Mucosa of stomach (tissue), 1 donor: Measurements from ENCODE around the gene BSN.
"Not testable (repeated sequence)": the region's sequence is repeated elsewhere in the genome, so short reads cannot be mapped to it uniquely, and the experiment has no call there.

ENCODE experiments used
- H3K27me3 ChIP-seq: one replicate; pipeline ENCODE4 v1.7.0; 2013; ENCODE audit warnings: mild to moderate bottlenecking, low read length; ENCODE audit not compliant: control insufficient read depth, insufficient read depth
- H3K36me3 ChIP-seq: one replicate; pipeline ENCODE4 v1.7.0; 2013; ENCODE audit warnings: low read length; ENCODE audit not compliant: control insufficient read depth, insufficient read depth
- H3K4me1 ChIP-seq: one replicate; pipeline ENCODE4 v1.7.0; 2013; ENCODE audit warnings: mild to moderate bottlenecking, low read length; ENCODE audit not compliant: control insufficient read depth, insufficient read depth
- H3K4me3 ChIP-seq: one replicate; pipeline ENCODE4 v1.7.0; 2013; ENCODE audit warnings: low read length
- H3K9ac ChIP-seq: one replicate; pipeline ENCODE4 v1.7.0; 2013; ENCODE audit warnings: mild to moderate bottlenecking, low read length, moderate library complexity
- H3K9me3 ChIP-seq: one replicate; pipeline ENCODE4 v1.7.0; 2013; ENCODE audit warnings: mild to moderate bottlenecking, low read length, moderate library complexity; ENCODE audit not compliant: control insufficient read depth
- donor health status: Pancreatic carcinoma.

Gene BSN

GRCh38 chr3:49570028-49570654 lies 15.9 kb downstream of the BSN start:
- H3K27me3 ChIP-seq = no peaks in the 10 kb centered on the region
- no peaks in the 10 kb centered on the region for H3K9me3 ChIP-seq
- H3K9ac ChIP-seq = no peak overlapping the region
- no peaks in the 10 kb centered on the region for H3K4me1 ChIP-seq
- H3K4me3 ChIP-seq = no peak overlapping the region
- H3K36me3 ChIP-seq = no peaks in the 10 kb centered on the region

GRCh38 chr3:49582177-49582576 lies 27.9 kb downstream of the BSN start:
- Histone ChIP-seq H3K27me3 (no peaks in the 10 kb centered on the region), H3K4me3 (no peak overlapping the region), H3K4me1 (no peaks in the 10 kb centered on the region), H3K36me3 (no peaks in the 10 kb centered on the region), H3K9me3 (no peaks in the 10 kb centered on the region), H3K9ac (no peak overlapping the region)

- H3K27me3 ChIP-seq, H3K9me3 ChIP-seq, H3K4me1 ChIP-seq, H3K36me3 ChIP-seq, H3K4me3 ChIP-seq, H3K9ac ChIP-seq: not testable (repeated sequence)
Measured at GRCh38 chr3:49585261-49585755, 31.0 kb downstream of the BSN start.

- Histone ChIP-seq H3K9me3 (no peaks in the 10 kb centered on the region), H3K4me1 (no peaks in the 10 kb centered on the region), H3K9ac (no peak overlapping the region), H3K36me3 (no peaks in the 10 kb centered on the region), H3K4me3 (no peak overlapping the region), H3K27me3 (no peaks in the 10 kb centered on the region)
Measured at GRCh38 chr3:49591615-49592014, 37.3 kb downstream of the BSN start.

DNA sequence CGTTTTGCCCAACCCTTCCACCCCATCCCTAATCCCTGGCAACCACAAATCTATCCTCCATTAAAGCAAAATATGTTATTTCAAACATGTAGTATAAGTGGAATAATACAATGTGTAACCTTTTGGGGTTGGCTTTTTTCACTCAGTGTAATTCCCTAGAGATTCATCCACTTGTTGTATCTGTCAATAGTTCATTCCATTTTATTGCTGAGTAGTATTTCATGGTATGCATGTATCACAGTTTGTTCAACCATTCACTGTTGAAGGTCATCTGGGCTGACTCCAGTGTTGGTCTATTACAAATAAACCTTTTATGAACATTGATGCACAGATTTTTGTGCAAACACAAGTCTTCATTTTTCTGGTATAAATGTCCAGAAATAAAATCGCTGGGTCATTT lies 38.8 kb downstream of the BSN start:
- Histone ChIP-seq H3K9me3 (no peaks in the 10 kb centered on the region), H3K36me3 (no peaks in the 10 kb centered on the region), H3K4me1 (no peaks in the 10 kb centered on the region), H3K4me3 (no peak overlapping the region), H3K9ac (no peak overlapping the region), H3K27me3 (no peaks in the 10 kb centered on the region)

- H3K9ac ChIP-seq = no peak overlapping the region
- no peaks in the 10 kb centered on the region for H3K27me3 ChIP-seq
- peaks cover 6% of the 10 kb centered on the region for H3K4me1 ChIP-seq
- no peaks in the 10 kb centered on the region for H3K9me3 ChIP-seq
- H3K36me3 ChIP-seq = no peaks in the 10 kb centered on the region
- H3K4me3 ChIP-seq = no peak overlapping the region
Measured at GRCh38 chr3:49600781-49601180, 46.5 kb downstream of the BSN start.

DNA sequence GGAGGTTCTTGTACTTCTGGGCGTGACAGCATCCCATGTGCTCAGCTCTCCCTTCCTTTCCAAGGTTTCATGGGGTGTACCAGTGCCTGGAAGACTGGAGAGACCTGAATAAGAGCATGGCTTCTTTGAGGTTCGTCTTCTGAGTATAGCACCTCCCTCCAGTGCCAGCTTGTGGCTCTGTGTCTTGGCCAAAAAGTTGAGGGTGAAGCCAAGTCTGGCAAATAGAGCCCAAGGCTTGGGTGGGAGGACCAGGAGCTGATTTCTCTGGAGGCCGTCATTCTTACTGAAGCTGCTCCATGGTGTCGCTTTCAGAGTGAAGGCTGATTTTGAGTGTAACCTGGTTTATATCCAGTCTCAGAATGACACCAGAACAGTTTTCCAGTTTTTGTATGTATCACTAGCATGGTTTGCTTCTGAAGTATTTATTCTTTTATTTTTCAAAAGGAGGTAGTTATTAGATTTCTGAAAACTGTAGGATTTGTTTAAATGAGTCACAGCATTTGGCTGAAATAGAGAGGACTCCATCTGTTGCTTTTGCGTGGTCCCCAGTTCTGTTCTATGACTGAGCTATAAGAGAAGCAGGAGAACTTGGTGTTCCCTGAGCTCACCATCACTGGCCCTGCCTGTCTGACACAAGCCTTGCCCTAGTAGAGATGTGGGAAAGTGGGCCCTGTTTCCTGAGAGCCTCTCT lies 47.2 kb downstream of the BSN start:
- Histone ChIP-seq H3K4me1 (peaks cover 6% of the 10 kb centered on the region), H3K27me3 (no peaks in the 10 kb centered on the region), H3K4me3 (no peak overlapping the region), H3K9me3 (no peaks in the 10 kb centered on the region), H3K9ac (no peak overlapping the region), H3K36me3 (no peaks in the 10 kb centered on the region)

- Histone ChIP-seq H3K36me3 (no peaks in the 10 kb centered on the region), H3K4me3 (no peak overlapping the region), H3K4me1 (peaks cover 10% of the 10 kb centered on the region), H3K9me3 (no peaks in the 10 kb centered on the region), H3K9ac (no peak overlapping the region), H3K27me3 (no peaks in the 10 kb centered on the region)
Measured at GRCh38 chr3:49602049-49602554, 47.8 kb downstream of the BSN start.

DNA sequence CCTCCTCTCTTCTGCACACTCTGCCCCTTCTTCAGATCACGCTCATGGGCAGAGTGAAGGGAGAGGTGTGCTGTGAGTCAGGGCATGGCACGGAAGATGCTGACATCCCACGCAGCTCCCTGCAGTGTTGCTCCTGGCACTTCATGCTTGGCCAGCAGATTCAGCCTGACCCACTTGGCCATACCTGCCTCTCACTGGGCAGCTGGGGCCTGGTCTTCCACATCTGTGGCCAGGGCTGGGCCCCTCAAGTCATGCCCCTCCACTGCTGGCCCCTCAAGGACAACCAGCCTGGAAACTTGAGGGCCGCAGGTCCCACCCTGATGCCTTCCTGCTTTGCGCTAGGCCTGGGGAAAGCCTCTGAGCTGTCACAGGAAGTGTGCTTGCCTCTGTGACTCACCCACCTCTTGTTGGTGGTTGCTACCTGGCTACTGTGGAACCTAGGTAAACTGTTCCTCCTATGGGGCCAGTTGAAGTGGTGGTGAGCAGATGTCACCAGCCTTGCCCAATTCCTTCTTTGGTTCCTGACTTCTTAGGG lies 48.7 kb downstream of the BSN start:
- no peak overlapping the region for H3K4me3 ChIP-seq
- H3K36me3 ChIP-seq = no peaks in the 10 kb centered on the region
- no peaks in the 10 kb centered on the region for H3K9me3 ChIP-seq
- H3K4me1 ChIP-seq = peaks cover 13% of the 10 kb centered on the region
- H3K27me3 ChIP-seq = no peaks in the 10 kb centered on the region
- no peak overlapping the region for H3K9ac ChIP-seq

GRCh38 chr3:49606427-49606826 lies 52.1 kb downstream of the BSN start:
- no peak overlapping the region for H3K4me3 ChIP-seq
- no peaks in the 10 kb centered on the region for H3K27me3 ChIP-seq
- H3K9ac ChIP-seq = no peak overlapping the region
- H3K4me1 ChIP-seq = peaks cover 18% of the 10 kb centered on the region
- no peaks in the 10 kb centered on the region for H3K9me3 ChIP-seq
- H3K36me3 ChIP-seq = no peaks in the 10 kb centered on the region

DNA sequence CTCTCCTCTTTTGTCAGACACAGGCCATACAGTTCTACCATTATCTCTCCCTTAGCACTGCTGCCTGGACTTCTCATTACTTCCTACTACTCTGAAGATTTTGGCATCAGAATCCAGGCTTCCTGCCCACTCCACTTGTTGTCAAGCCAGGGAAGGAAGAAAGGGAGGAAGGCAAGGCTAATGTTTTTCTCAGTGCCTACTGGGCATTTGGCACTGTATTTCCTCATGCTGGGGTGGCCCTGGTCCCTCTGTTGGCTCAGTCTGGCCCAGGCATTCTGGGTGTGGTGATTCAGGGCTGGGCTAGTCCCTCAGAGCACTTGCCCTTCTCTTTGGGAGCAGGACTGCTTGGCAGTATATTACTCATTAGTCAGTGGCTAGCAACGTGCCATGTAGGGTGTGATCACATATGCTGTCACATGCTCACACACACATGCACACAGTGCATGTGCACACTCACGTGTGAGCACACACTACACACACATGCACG lies 52.9 kb downstream of the BSN start:
- Histone ChIP-seq H3K36me3 (no peaks in the 10 kb centered on the region), H3K9ac (no peak overlapping the region), H3K4me3 (no peak overlapping the region), H3K27me3 (no peaks in the 10 kb centered on the region), H3K9me3 (no peaks in the 10 kb centered on the region), H3K4me1 (peaks cover 18% of the 10 kb centered on the region)

DNA sequence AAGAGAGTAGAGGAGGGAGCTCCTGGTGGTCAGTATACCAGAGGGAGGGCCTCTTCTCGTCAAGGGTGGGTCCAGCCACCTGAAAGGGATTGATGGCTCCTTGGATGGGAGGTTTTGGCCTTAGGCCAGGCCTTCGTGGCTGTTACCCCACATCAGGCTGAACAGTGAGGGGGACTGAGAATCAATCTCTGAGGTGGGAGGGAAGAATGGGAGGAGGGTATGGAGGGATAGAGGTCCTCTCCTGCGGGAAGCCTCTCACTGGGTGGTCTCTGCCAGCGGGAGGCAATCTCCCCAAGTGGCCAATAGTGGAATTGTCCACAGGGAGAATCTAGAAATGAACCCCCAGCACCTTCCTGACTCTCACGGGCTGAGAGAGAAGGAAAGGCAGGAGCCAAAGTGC lies 53.5 kb downstream of the BSN start:
- Histone ChIP-seq H3K4me3 (no peak overlapping the region), H3K4me1 (peaks cover 16% of the 10 kb centered on the region), H3K9ac (no peak overlapping the region), H3K9me3 (no peaks in the 10 kb centered on the region), H3K27me3 (no peaks in the 10 kb centered on the region), H3K36me3 (no peaks in the 10 kb centered on the region)
